Neuron (in vitro differentiated cells): ENCODE measurements around the gene DDA1.
A peak's percentile ranks its signal among the peaks of the same experiment; 100 is the strongest.

Experiments used
- H2AFZ ChIP-seq: one replicate; pipeline ENCODE4 v1.6.1; 2013; ENCODE audit warnings: low read depth, mild to moderate bottlenecking, inconsistent platforms, low read length, moderate library complexity
- H3K27me3 ChIP-seq: one replicate; pipeline ENCODE4 v1.6.1; 2013; ENCODE audit warnings: low read length; ENCODE audit not compliant: insufficient read depth
- H3K36me3 ChIP-seq: one replicate; pipeline ENCODE4 v1.6.1; 2013; ENCODE audit warnings: low read length; ENCODE audit not compliant: insufficient read depth
- H3K4me1 ChIP-seq: one replicate; pipeline ENCODE4 v1.6.1; 2013; ENCODE audit warnings: low read length; ENCODE audit not compliant: insufficient read depth
- H3K4me3 ChIP-seq: 2 replicates; pipeline ENCODE4 v1.5.1; 2013; ENCODE audit warnings: mild to moderate bottlenecking, low read length, moderate library complexity
- H3K9me3 ChIP-seq: one replicate; pipeline ENCODE4 v1.6.1; 2013; ENCODE audit warnings: low read length

DDA1 gene

GRCh38 chr19:17296273-17296672, 13.1 kb upstream of the DDA1 start:
- Histone ChIP-seq H3K9me3 (peaks cover 13% of the 10 kb centered on the region), H3K36me3 (peaks cover 14% of the 10 kb centered on the region), H2AFZ (no peak overlapping the region), H3K27me3 (no peaks in the 10 kb centered on the region), H3K4me1 (no peaks in the 10 kb centered on the region), H3K4me3 (no peak overlapping the region)

DNA sequence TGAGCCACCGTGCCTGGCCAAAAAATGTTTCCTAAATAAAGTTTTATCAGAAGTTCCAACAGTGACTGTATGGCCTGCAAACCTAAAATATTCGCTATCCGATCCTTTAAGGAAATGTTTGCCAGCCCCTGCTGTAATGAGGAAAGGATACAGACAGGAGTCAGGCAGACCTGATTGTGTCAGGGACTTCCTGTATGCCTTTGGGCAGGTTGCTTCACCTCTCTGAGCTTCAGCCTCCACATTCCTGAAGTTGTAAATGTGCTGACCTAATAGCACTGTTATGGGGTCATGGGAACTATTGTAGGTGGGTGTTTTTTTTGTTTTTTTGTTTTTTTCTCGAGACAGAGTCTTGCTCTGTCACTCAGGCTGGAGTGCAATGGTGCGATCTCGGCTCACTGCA, 12.4 kb upstream of the DDA1 start:
- no peak overlapping the region for H2AFZ ChIP-seq
- peaks cover 12% of the 10 kb centered on the region for H3K9me3 ChIP-seq
- H3K36me3 ChIP-seq = peaks cover 14% of the 10 kb centered on the region
- no peaks in the 10 kb centered on the region for H3K27me3 ChIP-seq
- no peak overlapping the region for H3K4me3 ChIP-seq
- no peaks in the 10 kb centered on the region for H3K4me1 ChIP-seq

DNA sequence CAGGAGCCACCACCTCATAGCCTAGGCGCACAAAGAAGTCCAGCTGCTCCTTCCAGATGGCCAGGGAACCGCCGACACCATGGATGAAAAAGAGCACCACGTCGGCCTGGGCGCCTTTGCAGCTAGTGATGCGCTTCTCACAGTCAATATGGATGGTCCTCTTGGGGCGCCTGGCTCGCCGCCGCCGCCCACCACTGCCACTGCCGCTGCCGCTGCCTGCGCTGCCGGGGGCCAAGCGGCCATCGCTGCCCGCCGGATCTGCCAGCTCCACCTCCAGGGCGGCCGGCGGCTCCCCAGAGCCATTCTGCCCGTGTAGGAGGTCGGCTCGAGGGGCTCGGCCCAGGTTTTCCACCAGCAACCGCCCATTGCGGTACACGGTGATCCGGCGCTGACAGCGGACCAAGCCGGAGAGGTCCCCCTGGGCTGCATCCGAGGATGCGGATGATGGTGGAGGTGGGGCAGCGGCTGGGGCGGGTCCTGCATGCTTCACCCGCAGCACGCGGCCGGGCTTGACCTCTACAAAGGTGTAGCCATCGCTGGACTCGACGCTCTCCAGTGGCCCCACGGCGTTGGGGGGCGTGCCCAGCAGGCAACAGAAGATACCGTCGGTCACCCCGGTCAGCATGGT, 8.3 kb upstream of the DDA1 start:
- H3K27me3 ChIP-seq = no peaks in the 10 kb centered on the region
- H3K4me1 ChIP-seq = peaks cover 9% of the 10 kb centered on the region
- no peak overlapping the region for H3K4me3 ChIP-seq
- H3K36me3 ChIP-seq = peaks cover 14% of the 10 kb centered on the region
- peaks cover 8% of the 10 kb centered on the region for H3K9me3 ChIP-seq
- H2AFZ ChIP-seq = no peak overlapping the region

- Histone ChIP-seq H3K4me1 (peaks cover 16% of the 10 kb centered on the region), H3K36me3 (peaks cover 11% of the 10 kb centered on the region), H3K4me3 (peak overlapping the region; percentile 60), H3K9me3 (peaks cover 8% of the 10 kb centered on the region), H2AFZ (peak overlapping the region; percentile 68), H3K27me3 (no peaks in the 10 kb centered on the region)
These were observed 6.8 kb upstream of the DDA1 start for GRCh38 chr19:17302391-17303166.

DNA sequence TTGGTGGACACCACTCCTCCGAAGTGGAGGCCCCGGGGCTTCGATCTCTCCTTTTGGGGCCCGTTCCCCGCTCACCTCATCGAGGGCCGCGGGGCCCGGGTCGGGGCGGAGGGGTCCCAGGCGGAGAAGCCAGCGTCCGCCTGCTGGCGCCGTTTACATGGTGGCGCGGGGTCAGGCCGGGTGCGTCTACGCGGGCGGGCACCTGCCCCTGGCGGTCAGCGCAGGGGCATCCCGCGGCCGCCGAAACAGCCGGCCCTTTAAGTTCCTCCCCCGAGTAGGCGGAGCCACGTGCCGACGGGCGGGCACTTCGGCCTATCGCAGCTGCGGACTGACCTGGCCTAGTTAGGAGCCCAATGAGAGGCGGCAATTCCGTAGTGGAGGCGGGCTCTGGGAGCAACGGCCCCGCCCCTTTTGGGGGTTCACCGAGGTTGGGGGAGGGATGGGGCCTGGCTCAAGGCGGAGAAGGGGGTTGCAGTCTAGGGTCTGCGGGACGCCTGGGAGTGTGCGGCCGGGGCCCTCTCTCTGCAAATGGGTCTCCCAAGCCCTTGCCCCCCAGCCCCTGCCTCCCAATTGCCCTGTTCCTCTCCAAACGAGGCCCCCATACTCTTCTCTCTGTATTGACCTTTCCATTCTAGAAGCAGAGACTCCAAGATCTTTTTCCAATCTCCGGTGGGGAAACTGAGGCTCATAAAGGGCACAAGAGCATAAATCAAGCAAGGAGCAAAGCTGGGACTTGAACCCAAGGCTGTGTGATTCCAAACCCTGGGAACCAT, 6.0 kb upstream of the DDA1 start, which contains the start of gene ABHD8:
TSS of gene ABHD8 (minus strand) at position 259 of the 773 bp plus-strand sequence. CDS start 1,809 bp downstream, outside the sequence.
- Histone ChIP-seq H3K27me3 (no peaks in the 10 kb centered on the region), H3K4me3 (peak within 1 kb of the TSS; percentile 60), H2AFZ (peak within 1 kb of the TSS; percentile 68), H3K36me3 (peaks cover 9% of the 10 kb centered on the region), H3K9me3 (peaks cover 5% of the 10 kb centered on the region), H3K4me1 (peaks cover 16% of the 10 kb centered on the region)

- Histone ChIP-seq H3K4me1 (peaks cover 16% of the 10 kb centered on the region), H3K36me3 (peaks cover 8% of the 10 kb centered on the region), H3K27me3 (no peaks in the 10 kb centered on the region), H3K4me3 (no peak overlapping the region), H3K9me3 (peaks cover 2% of the 10 kb centered on the region), H2AFZ (no peak overlapping the region)
These were observed 5.5 kb upstream of the DDA1 start for GRCh38 chr19:17303940-17304267.

DNA sequence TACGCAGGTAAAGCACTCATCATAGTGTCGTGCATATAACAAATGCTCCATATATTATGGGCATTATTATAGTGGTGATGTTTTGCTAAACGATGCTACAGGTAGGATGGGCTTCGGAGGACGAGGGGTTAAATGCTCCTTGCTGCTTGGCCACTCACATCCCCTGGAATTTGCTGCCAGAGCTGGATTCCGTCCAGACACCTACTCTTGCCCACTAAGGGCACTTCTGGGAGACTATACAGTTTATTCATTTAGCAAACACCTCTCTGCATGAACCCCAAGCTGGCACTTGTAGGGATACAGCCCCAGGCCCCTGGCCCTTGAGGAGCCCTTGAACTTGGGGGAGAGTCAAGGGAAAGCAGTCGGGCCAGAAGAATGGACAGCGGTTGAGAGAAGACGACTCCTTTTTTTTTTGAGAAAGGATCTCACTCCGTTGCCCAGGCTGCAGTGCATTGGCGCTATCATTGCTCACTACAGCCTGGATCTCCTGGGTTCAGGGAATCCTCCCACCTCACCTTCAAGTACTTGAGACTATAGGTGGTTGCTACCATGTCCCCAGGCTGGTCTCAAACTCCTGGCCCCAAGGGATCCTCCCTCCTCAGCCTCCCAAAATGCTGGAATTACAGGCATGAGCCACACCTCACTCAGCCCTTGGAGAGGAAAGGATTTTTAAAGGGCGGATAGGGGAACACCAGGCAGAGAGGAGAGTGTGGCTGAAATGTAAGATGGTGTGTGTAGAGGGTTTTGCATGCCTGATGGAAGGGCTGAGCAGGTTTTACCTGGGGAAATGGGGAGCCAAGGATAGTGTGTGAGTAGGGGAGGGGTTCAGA, 4.8 kb upstream of the DDA1 start:
- no peak overlapping the region for H3K4me3 ChIP-seq
- no peak overlapping the region for H2AFZ ChIP-seq
- H3K4me1 ChIP-seq = peaks cover 16% of the 10 kb centered on the region
- H3K9me3 ChIP-seq = peaks cover 2% of the 10 kb centered on the region
- peaks cover 8% of the 10 kb centered on the region for H3K36me3 ChIP-seq
- H3K27me3 ChIP-seq = no peaks in the 10 kb centered on the region

DNA sequence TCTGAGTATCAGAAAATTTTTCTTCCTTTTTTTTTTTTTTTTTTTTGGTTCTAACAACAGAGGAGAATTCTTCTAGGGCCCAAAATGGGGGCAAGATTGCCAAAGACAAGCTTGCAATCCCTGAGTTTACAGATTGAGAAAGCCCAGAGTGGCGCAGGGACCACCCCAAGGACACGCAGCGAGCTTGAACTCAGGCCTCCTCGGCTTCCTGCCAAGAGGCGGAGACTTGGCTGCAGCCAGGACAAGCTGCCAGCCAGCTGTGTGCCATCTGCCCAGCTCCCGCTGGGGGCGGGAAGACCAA, 4.2 kb upstream of the DDA1 start:
- H3K4me1 ChIP-seq = peaks cover 18% of the 10 kb centered on the region
- peaks cover 6% of the 10 kb centered on the region for H3K36me3 ChIP-seq
- peaks cover under 1% of the 10 kb centered on the region for H3K9me3 ChIP-seq
- no peaks in the 10 kb centered on the region for H3K27me3 ChIP-seq
- no peak overlapping the region for H2AFZ ChIP-seq
- H3K4me3 ChIP-seq = peak overlapping the region; percentile 80

GRCh38 chr19:17305517-17306284, 3.7 kb upstream of the DDA1 start, which contains the start of gene MRPL34:
MRPL34 (plus strand) TSS chr19:17305872; CDS start chr19:17305893, 21 bp downstream.
- Histone ChIP-seq H3K4me3 (peak within 1 kb of the TSS; percentile 80), H2AFZ (peak within 1 kb of the TSS; percentile 85), H3K9me3 (no peaks in the 10 kb centered on the region), H3K27me3 (no peaks in the 10 kb centered on the region), H3K36me3 (peaks cover 2% of the 10 kb centered on the region), H3K4me1 (peaks cover 23% of the 10 kb centered on the region)

- Histone ChIP-seq H3K4me3 (peak overlapping the region; percentile 80), H3K36me3 (no peaks in the 10 kb centered on the region), H3K9me3 (no peaks in the 10 kb centered on the region), H3K27me3 (no peaks in the 10 kb centered on the region), H3K4me1 (peaks cover 24% of the 10 kb centered on the region), H2AFZ (peak overlapping the region; percentile 85)
These were observed 3.1 kb upstream of the DDA1 start for GRCh38 chr19:17306285-17306714.

DNA sequence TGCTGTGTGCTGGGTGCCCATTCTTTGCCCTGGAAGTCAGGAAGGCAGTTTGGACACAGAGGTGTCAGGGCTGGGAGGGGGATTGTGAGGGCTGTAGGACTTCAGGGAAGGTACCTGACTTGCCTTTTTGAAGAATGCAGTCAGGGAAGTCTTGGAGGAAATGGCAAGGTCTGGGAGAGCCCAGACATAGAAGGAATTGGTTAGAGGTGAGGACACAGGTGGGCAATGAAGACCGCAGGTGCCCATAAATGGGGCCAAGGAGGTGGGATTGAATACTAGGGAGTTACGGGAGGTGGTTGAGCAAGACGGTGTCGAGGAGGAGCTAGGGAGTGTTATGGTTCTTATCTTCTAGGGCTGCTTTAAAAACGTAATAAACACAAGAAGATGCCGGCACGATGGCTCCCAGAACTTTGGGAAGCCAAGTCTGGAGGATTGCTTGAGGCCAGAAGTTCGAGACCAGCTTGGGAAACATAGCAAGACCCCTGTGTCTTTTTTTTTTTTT, 1.4 kb upstream of the DDA1 start:
- H2AFZ ChIP-seq = no peak overlapping the region
- H3K9me3 ChIP-seq = no peaks in the 10 kb centered on the region
- H3K36me3 ChIP-seq = peaks cover 4% of the 10 kb centered on the region
- H3K4me1 ChIP-seq = peaks cover 26% of the 10 kb centered on the region
- H3K4me3 ChIP-seq = no peak overlapping the region
- no peaks in the 10 kb centered on the region for H3K27me3 ChIP-seq

GRCh38 chr19:17309965-17310461, 650 bp downstream of the DDA1 start:
- peak overlapping the region; percentile 73 for H3K4me3 ChIP-seq

More at GRCh38 chr19:17309965-17310461, 650 bp downstream of the DDA1 start:
- H3K9me3 ChIP-seq = no peaks in the 10 kb centered on the region
- no peaks in the 10 kb centered on the region for H3K27me3 ChIP-seq
- peaks cover 16% of the 10 kb centered on the region for H3K36me3 ChIP-seq
- peaks cover 21% of the 10 kb centered on the region for H3K4me1 ChIP-seq
- H2AFZ ChIP-seq = peak overlapping the region; percentile 41
